ENCODE measurements around the gene HNRNPA3. TPM values are rescaled to one million over a fixed set of nuclear protein-coding genes. Genes with fewer than 3 reads are reported as not detected.

HNRNPA3 gene
- total and polyA plus RNA-seq, 7 donors: 66.0 to 227 (median 84.4) TPM

DNA sequence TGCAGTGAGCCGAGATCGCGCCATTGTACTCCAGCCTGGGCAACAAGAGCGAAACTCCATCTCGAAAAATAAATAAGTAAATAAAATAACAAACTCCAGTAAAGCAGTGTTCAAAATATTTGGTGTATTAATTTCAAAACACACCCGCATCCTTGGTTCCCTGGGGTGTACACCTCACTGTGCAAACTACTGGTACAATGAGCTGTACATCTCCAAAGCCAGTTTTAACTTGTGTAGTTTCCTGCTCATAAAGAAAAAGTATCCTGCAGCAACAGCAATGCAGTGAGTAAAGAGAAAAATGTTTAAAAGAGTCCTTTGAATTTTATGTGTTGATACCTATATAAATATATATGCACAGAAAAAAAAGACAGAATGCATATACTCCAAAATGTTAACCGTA is 56.3 kb downstream of the HNRNPA3 start:
- WGBS, 3 donors: 97 to 98% (median 97%) methylated on average over 7 of the region's 7 CpGs
- Histone ChIP-seq H3K27ac (no peak overlapping the region), H3K27me3 (ENCODE audit: insufficient read depth in 3 of 3, low read length in 2 of 3) (no peaks in the 10 kb centered on the region), H3K4me3 (no peak overlapping the region), H3K9me3 (no peaks in the 10 kb centered on the region), H3K4me1 (peaks cover 17% of the 10 kb centered on the region), H3K36me3 (ENCODE audit: insufficient read depth in 1 of 2, low read depth in 1 of 2) (no peaks in the 10 kb centered on the region)
- no peak for DNase-seq
- ATAC-seq: no peak
- TF ChIP-seq, protein P1, sequence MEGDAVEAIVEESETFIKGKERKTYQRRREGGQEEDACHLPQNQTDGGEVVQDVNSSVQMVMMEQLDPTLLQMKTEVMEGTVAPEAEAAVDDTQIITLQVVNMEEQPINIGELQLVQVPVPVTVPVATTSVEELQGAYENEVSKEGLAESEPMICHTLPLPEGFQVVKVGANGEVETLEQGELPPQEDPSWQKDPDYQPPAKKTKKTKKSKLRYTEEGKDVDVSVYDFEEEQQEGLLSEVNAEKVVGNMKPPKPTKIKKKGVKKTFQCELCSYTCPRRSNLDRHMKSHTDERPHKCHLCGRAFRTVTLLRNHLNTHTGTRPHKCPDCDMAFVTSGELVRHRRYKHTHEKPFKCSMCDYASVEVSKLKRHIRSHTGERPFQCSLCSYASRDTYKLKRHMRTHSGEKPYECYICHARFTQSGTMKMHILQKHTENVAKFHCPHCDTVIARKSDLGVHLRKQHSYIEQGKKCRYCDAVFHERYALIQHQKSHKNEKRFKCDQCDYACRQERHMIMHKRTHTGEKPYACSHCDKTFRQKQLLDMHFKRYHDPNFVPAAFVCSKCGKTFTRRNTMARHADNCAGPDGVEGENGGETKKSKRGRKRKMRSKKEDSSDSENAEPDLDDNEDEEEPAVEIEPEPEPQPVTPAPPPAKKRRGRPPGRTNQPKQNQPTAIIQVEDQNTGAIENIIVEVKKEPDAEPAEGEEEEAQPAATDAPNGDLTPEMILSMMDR (IDR thresholded peaks at IDR 0.05): no peak
- intact Hi-C loops (cut with DNase I): loop anchor here (5.0 to 10.0 kb wide), 3 partner anchors 58 to 148 kb away; no protein-coding TSS in a partner anchor

DNA sequence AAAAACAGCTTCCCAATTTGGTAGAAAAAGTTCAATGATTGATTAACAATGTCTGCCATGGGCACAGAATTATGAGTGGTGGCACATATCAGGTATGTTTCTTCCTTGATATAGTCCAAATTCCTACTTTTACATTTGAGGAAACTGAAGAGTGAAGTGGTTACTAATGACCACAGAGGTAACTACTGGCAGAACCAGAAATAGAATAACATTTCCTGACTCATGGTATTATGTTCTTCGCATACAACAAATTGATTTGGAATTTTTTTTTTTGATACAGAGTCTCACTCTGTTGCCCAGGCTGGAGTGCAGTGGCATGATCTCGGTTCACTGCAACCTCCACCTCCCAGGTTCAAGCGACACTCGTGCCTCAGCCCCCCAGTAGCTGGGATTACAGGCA is 57.9 kb downstream of the HNRNPA3 start:
- Histone ChIP-seq H3K4me1 (peaks cover 27% of the 10 kb centered on the region), H3K9me3 (no peaks in the 10 kb centered on the region), H3K27ac (no peak overlapping the region), H3K4me3 (no peak overlapping the region), H3K36me3 (ENCODE audit: insufficient read depth in 1 of 2, low read depth in 1 of 2) (no peaks in the 10 kb centered on the region), H3K27me3 (ENCODE audit: insufficient read depth in 3 of 3, low read length in 2 of 3) (no peaks in the 10 kb centered on the region)
- ATAC-seq (peak in 3 of 4 donors; percentile 37 to 53 (median 43)), DNase-seq (no peak)
- TF ChIP-seq, protein P1 (IDR thresholded peaks at IDR 0.05): no peak
- WGBS, 3 donors: 64 to 88% (median 80%) methylated on average over 4 of the region's 4 CpGs
- intact Hi-C loops (cut with DNase I): no loop called here

DNA sequence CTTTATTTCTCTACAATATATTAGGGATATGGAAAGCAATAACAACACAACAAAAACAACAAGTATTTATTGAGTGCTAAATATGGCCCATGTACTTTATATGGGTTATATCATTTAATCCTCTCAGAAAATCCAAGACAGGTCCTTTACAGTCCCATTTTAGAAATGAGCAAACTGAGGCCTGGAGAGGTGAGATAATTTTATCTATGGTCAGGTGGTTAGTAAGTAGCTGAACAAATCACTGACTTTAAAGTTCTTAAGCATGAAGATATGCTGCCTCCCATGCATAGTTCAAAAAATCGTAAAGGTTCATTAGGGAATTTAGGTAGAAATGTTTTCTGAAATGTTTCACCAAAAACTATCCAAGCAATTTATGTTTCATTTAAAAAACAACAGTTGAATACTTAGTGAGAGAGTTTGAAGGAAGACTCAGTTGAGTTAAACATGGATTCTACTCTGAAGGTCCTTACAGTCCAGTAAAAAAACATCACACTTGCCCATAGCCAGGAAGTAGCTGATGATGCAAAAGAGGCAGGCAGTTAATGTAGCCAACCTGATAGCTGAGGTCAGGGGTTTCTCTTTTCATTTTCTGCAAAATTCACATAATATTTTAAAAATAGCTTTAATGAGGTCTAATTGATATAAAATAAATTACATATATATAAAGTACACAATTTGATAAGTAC is 59.5 kb downstream of the HNRNPA3 start:
- no peak overlapping the region for H3K27ac ChIP-seq
- H3K9me3 ChIP-seq: no peaks in the 10 kb centered on the region
- H3K4me1 ChIP-seq: peaks cover 16% of the 10 kb centered on the region
- 94 to 98% (median 98%) methylated on average over 1 of the region's 1 CpG for WGBS, 3 donors
- TF ChIP-seq, protein P1 (IDR thresholded peaks at IDR 0.05): no peak
- no peaks in the 10 kb centered on the region for H3K27me3 ChIP-seq (ENCODE audit: insufficient read depth in 3 of 3, low read length in 2 of 3)
- no peak overlapping the region for H3K4me3 ChIP-seq
- no peaks in the 10 kb centered on the region for H3K36me3 ChIP-seq (ENCODE audit: insufficient read depth in 1 of 2, low read depth in 1 of 2)
- no peak for DNase-seq
- ATAC-seq: no peak
- intact Hi-C loops (cut with DNase I): no loop called here

DNA sequence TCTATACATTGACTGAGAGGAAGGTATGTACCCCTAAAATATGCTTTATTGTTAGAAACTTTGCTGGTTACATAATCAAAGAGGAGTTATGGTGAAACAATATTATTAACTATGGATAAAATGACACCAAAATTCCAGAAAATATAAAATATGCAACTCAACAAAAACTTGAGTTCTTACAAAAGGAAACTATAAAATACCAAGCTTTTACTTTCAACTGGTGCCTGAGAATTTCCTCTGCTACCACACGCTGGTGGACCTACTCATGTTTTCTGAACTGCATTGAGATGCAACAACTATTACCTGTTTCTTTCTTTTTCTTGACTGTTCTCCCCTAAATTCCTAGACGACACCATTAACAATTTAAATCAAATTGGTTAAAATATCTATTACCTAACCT is 60.2 kb downstream of the HNRNPA3 start:
- 80 to 89% (median 82%) methylated on average over 2 of the region's 2 CpGs for WGBS, 3 donors
- Histone ChIP-seq H3K27ac (peak overlapping the region; percentile 33), H3K4me1 (peaks cover 16% of the 10 kb centered on the region), H3K9me3 (no peaks in the 10 kb centered on the region), H3K36me3 (ENCODE audit: insufficient read depth in 1 of 2, low read depth in 1 of 2) (no peaks in the 10 kb centered on the region), H3K27me3 (ENCODE audit: insufficient read depth in 3 of 3, low read length in 2 of 3) (no peaks in the 10 kb centered on the region), H3K4me3 (no peak overlapping the region)
- TF ChIP-seq, protein P1 (IDR thresholded peaks at IDR 0.05): no peak
- no peak for DNase-seq
- no peak for ATAC-seq
- intact Hi-C loops (cut with DNase I): no loop called here

DNA sequence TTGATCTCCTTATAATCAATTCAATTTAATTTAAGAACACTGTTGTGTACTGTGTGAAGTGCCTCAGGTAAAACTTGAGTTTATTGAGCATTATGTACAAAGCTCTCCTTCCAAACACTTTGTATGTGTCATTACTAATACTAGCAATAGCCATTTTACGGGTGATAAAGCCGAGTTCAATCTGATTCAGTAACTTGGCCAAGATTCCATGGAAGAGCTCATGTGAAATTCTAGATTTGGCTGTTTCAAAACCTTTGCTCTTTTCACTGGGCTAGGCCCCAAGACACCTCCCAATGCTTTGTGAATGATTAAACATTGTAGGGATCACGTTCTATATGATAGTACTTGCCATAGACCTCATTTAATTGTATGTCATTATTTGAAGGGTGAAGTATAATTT is 60.8 kb downstream of the HNRNPA3 start:
- intact Hi-C loops (cut with DNase I): no loop called here
- H3K36me3 ChIP-seq (ENCODE audit: insufficient read depth in 1 of 2, low read depth in 1 of 2): no peaks in the 10 kb centered on the region
- TF ChIP-seq, protein P1 (IDR thresholded peaks at IDR 0.05): no peak
- DNase-seq: no peak
- peak overlapping the region; percentile 33 for H3K27ac ChIP-seq
- H3K4me3 ChIP-seq: no peak overlapping the region
- H3K9me3 ChIP-seq: no peaks in the 10 kb centered on the region
- H3K27me3 ChIP-seq (ENCODE audit: insufficient read depth in 3 of 3, low read length in 2 of 3): no peaks in the 10 kb centered on the region
- WGBS, 3 donors: 30 to 38% (median 32%) methylated on average over 3 of the region's 3 CpGs
- peak in 1 of 4 donors; percentile 43 for ATAC-seq
- peaks cover 16% of the 10 kb centered on the region for H3K4me1 ChIP-seq
